C4-2B (cell line): ENCODE data around the gene C1QL4.

Experiments
- CTCF ChIP-seq: fragments of 450-650 bp; conservative IDR thresholded peaks from 2 replicates; pipeline ENCODE4 v1.5.1; 2017; ENCODE audit warnings: mild to moderate bottlenecking
- ZFX ChIP-seq: fragments of 450-650 bp; IDR thresholded peaks from 2 replicates; pipeline ENCODE4 v1.6.1; 2017

GRCh38 chr12:49357103-49357678 is 20.2 kb upstream of the C1QL4 start:
- TF ChIP-seq CTCF (peak; percentile 82), ZFX (no peak)
